ENCODE measurements around the gene SLC13A3. TPM values are rescaled to one million over a fixed set of nuclear protein-coding genes. Genes with fewer than 3 reads are reported as not detected.

The SLC13A3 gene
- total and polyA plus RNA-seq, 4 donors: 1.5 to 10.7 (median 8.3) TPM

DNA sequence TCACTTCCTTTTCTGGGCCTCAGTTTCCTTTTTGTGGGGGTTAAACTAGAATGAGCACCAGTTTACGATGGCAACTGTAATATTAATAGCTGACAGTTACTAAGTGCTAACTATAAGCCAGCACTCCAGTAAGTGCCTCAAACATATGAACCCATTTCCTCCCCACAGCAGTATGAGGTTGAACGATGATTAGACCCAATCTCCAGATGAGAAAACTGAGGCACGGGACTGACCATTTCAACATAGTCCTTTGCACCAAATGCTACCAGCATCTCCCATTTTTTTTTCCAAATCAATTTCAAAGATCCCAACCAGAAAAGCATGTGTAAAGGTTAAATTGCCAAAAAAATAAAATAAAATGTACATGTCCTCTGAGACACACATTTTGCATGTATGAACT, 7.1 kb downstream of the SLC13A3 start:
- H3K4me1 ChIP-seq (ENCODE audit: control insufficient read depth in 4 of 4, insufficient read depth in 4 of 4, low read length in 3 of 4): peaks cover 3 to 19% (median 14%) of the 10 kb centered on the region in 4 donors
- H3K9ac ChIP-seq (ENCODE audit: low read depth in 1 of 2, low read length in 2 of 2): no peak overlapping the region

DNA sequence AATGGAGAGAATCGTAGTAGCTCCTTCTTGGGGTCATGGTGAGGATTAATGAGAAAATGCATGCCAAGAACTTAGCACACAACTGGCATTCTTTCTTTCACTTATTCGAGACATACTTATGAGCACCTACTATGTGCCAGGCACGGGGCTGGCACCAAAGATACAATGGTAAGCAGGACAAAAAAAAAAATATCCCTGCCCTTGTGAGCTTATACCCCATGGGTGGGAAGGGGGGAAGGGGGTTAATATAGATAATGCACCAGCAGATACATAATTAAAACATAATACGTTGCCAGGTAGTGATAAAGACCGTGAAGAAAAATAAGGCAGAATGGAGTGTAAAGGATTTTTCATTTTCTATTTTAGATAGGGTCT, 8.3 kb downstream of the SLC13A3 start:
- H3K4me3 ChIP-seq (ENCODE audit: low read depth in 1 of 3, low read length in 3 of 3): no peak overlapping the region
- peaks cover 3 to 19% (median 14%) of the 10 kb centered on the region in 4 donors for H3K4me1 ChIP-seq (ENCODE audit: control insufficient read depth in 4 of 4, insufficient read depth in 4 of 4, low read length in 3 of 4)
- no peak for DNase-seq (ENCODE audit: low spot score)
- TF ChIP-seq, protein P1, sequence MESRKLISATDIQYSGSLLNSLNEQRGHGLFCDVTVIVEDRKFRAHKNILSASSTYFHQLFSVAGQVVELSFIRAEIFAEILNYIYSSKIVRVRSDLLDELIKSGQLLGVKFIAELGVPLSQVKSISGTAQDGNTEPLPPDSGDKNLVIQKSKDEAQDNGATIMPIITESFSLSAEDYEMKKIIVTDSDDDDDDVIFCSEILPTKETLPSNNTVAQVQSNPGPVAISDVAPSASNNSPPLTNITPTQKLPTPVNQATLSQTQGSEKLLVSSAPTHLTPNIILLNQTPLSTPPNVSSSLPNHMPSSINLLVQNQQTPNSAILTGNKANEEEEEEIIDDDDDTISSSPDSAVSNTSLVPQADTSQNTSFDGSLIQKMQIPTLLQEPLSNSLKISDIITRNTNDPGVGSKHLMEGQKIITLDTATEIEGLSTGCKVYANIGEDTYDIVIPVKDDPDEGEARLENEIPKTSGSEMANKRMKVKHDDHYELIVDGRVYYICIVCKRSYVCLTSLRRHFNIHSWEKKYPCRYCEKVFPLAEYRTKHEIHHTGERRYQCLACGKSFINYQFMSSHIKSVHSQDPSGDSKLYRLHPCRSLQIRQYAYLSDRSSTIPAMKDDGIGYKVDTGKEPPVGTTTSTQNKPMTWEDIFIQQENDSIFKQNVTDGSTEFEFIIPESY (IDR thresholded peaks at IDR 0.05): no peak
- TF ChIP-seq HNF4A (conservative IDR thresholded peaks at IDR 0.05): no peak
- TF ChIP-seq RXRA (IDR thresholded peaks at IDR 0.05): no peak
- no peak for TF ChIP-seq JUND (IDR thresholded peaks at IDR 0.05)
- no peak for TF ChIP-seq FOXA1 (IDR thresholded peaks at IDR 0.05)
- TF ChIP-seq NR2F2 (IDR thresholded peaks at IDR 0.05): no peak
- TF ChIP-seq, protein P2, sequence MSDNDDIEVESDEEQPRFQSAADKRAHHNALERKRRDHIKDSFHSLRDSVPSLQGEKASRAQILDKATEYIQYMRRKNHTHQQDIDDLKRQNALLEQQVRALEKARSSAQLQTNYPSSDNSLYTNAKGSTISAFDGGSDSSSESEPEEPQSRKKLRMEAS (IDR thresholded peaks at IDR 0.05): no peak
- TF ChIP-seq HNF4G (IDR thresholded peaks at IDR 0.05): no peak
- TF ChIP-seq, protein P3, sequence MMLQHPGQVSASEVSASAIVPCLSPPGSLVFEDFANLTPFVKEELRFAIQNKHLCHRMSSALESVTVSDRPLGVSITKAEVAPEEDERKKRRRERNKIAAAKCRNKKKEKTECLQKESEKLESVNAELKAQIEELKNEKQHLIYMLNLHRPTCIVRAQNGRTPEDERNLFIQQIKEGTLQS (IDR thresholded peaks at IDR 0.05): no peak
- TF ChIP-seq, protein P4, sequence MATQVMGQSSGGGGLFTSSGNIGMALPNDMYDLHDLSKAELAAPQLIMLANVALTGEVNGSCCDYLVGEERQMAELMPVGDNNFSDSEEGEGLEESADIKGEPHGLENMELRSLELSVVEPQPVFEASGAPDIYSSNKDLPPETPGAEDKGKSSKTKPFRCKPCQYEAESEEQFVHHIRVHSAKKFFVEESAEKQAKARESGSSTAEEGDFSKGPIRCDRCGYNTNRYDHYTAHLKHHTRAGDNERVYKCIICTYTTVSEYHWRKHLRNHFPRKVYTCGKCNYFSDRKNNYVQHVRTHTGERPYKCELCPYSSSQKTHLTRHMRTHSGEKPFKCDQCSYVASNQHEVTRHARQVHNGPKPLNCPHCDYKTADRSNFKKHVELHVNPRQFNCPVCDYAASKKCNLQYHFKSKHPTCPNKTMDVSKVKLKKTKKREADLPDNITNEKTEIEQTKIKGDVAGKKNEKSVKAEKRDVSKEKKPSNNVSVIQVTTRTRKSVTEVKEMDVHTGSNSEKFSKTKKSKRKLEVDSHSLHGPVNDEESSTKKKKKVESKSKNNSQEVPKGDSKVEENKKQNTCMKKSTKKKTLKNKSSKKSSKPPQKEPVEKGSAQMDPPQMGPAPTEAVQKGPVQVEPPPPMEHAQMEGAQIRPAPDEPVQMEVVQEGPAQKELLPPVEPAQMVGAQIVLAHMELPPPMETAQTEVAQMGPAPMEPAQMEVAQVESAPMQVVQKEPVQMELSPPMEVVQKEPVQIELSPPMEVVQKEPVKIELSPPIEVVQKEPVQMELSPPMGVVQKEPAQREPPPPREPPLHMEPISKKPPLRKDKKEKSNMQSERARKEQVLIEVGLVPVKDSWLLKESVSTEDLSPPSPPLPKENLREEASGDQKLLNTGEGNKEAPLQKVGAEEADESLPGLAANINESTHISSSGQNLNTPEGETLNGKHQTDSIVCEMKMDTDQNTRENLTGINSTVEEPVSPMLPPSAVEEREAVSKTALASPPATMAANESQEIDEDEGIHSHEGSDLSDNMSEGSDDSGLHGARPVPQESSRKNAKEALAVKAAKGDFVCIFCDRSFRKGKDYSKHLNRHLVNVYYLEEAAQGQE (IDR thresholded peaks at IDR 0.05): no peak
- H3K27ac ChIP-seq (ENCODE audit: low read depth in 1 of 2, low read length in 2 of 2): no peak overlapping the region
- H3K27me3 ChIP-seq (ENCODE audit: control insufficient read depth in 4 of 4, insufficient read depth in 4 of 4, low read length in 3 of 4): no peaks in the 10 kb centered on the region
- 75% methylated on average over 5 of the region's 5 CpGs for WGBS
- H3K9ac ChIP-seq (ENCODE audit: low read depth in 1 of 2, low read length in 2 of 2): no peak overlapping the region
- no peaks in the 10 kb centered on the region for H3K36me3 ChIP-seq (ENCODE audit: control insufficient read depth in 4 of 4, insufficient read depth in 3 of 4, low read depth in 1 of 4, low read length in 3 of 4)
- no peaks in the 10 kb centered on the region for H3K9me3 ChIP-seq (ENCODE audit: control insufficient read depth in 4 of 4, low read length in 3 of 4)

More for the DNA sequence above, 7.1 kb downstream of the SLC13A3 start:
- Histone ChIP-seq H3K36me3 (ENCODE audit: control insufficient read depth in 4 of 4, insufficient read depth in 3 of 4, low read depth in 1 of 4, low read length in 3 of 4) (no peaks in the 10 kb centered on the region), H3K27ac (ENCODE audit: low read depth in 1 of 2, low read length in 2 of 2) (no peak overlapping the region), H3K9me3 (ENCODE audit: control insufficient read depth in 4 of 4, low read length in 3 of 4) (no peaks in the 10 kb centered on the region), H3K4me3 (ENCODE audit: low read depth in 1 of 3, low read length in 3 of 3) (no peak overlapping the region), H3K27me3 (ENCODE audit: control insufficient read depth in 4 of 4, insufficient read depth in 4 of 4, low read length in 3 of 4) (no peaks in the 10 kb centered on the region)
- no peak for DNase-seq (ENCODE audit: low spot score)
- 97% methylated on average over 3 of the region's 3 CpGs for WGBS
- TF ChIP-seq YY1 (IDR thresholded peaks at IDR 0.05): no peak
- TF ChIP-seq, protein P2 (IDR thresholded peaks at IDR 0.05): no peak
- TF ChIP-seq EGR1 (IDR thresholded peaks at IDR 0.05; ENCODE audit: low read depth in 2 of 2): no peak
- no peak for TF ChIP-seq HNF4G (IDR thresholded peaks at IDR 0.05)
- TF ChIP-seq RAD21 (IDR thresholded peaks at IDR 0.05): no peak
- TF ChIP-seq, protein P1 (IDR thresholded peaks at IDR 0.05): no peak

All from liver (tissue), 9 donors.